ENCODE measurements around the gene NUPR2.
A peak's percentile ranks its signal among the peaks of the same experiment; 100 is the strongest.
"Not testable (repeated sequence)": the region's sequence is repeated elsewhere in the genome, so short reads cannot be mapped to it uniquely, and the experiment has no call there.

The NUPR2 gene

DNA sequence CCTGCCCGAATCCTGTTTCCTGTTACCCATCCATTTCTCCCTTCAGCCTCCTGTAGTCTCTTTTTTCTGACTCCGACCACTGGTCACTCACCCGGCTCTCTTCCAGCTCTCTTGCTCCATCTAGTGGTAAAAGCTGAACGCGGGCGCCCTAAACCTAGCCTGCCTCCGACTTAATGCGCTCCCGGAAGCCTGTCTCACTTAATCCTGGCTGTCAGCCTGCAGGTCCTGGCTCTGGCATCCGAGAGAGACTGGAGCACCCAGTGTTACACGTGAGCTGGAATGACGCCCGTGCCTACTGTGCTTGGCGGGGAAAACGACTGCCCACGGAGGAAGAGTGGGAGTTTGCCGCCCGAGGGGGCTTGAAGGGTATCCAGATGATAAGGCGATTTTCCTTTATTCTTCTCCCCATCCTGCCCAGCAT, 41.8 kb downstream of the NUPR2 start:
- peak; percentile 82 for DNase-seq (ENCODE audit: low spot score)
- in situ Hi-C loops (cut with MboI; ENCODE audit: low sequenced_read_pairs, unreplicated experiment): no loop called here
- TF ChIP-seq, protein P1, sequence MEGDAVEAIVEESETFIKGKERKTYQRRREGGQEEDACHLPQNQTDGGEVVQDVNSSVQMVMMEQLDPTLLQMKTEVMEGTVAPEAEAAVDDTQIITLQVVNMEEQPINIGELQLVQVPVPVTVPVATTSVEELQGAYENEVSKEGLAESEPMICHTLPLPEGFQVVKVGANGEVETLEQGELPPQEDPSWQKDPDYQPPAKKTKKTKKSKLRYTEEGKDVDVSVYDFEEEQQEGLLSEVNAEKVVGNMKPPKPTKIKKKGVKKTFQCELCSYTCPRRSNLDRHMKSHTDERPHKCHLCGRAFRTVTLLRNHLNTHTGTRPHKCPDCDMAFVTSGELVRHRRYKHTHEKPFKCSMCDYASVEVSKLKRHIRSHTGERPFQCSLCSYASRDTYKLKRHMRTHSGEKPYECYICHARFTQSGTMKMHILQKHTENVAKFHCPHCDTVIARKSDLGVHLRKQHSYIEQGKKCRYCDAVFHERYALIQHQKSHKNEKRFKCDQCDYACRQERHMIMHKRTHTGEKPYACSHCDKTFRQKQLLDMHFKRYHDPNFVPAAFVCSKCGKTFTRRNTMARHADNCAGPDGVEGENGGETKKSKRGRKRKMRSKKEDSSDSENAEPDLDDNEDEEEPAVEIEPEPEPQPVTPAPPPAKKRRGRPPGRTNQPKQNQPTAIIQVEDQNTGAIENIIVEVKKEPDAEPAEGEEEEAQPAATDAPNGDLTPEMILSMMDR (IDR thresholded peaks at IDR 0.05; ENCODE audit: borderline replicate concordance, control extremely low read depth, extremely low read depth, insufficient read depth, missing control alignments): peak; percentile 70

DNA sequence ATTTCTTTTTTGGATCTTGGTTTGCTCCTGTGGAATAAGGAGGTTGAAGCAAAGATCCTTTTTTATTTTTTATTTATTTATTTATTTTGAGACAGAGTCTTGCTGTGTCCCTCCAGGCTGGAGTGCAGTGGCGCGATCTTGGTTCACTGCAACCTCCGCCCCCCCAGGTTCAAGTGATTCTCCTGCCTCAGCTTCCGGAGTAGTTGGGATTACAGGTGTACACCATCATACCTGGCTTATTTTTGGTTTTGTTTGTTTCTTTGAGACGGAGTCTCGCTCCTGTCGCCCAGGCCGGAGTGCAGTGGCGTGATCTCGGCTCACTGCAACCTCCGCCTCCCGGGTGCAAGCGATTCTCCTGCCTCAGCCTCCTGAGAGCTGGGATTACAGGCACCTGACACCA, 49.8 kb downstream of the NUPR2 start:
- DNase-seq (ENCODE audit: low spot score); in situ Hi-C loops (cut with MboI; ENCODE audit: low sequenced_read_pairs, unreplicated experiment): not testable (repeated sequence)
